GM10266 (cell line): ENCODE data around the gene CALCB.
"Not testable (repeated sequence)": the region's sequence is repeated elsewhere in the genome, so short reads cannot be mapped to it uniquely, and the experiment has no call there.

ENCODE experiments used
- DNase-seq: peaks from one replicate; pipeline ENCODE4 v3.0.0; 2012; ENCODE audit errors: extremely low spot score
- TF ChIP-seq, protein P1 (sequence below): IDR thresholded peaks from 2 replicates; pipeline ENCODE4 v1.5.1; 2012; ENCODE audit warnings: mild to moderate bottlenecking, low read depth; ENCODE audit not compliant: control insufficient read depth, insufficient read depth; ENCODE audit errors: missing control alignments

The CALCB gene

DNA sequence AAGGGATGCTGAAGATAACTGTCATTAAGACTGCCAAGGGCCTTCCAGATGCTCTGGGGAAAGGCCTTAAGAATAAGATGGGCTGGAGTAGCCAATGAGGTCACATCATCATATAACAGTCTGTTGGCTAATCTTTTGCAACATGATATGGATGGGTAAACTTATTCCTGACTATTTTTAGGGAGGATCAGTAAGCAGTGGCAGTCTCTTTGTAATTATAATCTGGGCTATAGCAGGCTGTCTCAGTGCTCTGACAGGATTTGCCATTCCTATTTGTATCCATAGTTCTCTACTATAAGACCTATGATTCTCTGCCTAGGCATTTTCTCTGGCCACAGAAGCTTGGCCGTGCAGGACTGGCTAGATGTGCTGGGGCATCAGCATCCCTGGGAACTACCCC, 16.1 kb upstream of the CALCB start:
- no peak for DNase-seq
- TF ChIP-seq, protein P1, sequence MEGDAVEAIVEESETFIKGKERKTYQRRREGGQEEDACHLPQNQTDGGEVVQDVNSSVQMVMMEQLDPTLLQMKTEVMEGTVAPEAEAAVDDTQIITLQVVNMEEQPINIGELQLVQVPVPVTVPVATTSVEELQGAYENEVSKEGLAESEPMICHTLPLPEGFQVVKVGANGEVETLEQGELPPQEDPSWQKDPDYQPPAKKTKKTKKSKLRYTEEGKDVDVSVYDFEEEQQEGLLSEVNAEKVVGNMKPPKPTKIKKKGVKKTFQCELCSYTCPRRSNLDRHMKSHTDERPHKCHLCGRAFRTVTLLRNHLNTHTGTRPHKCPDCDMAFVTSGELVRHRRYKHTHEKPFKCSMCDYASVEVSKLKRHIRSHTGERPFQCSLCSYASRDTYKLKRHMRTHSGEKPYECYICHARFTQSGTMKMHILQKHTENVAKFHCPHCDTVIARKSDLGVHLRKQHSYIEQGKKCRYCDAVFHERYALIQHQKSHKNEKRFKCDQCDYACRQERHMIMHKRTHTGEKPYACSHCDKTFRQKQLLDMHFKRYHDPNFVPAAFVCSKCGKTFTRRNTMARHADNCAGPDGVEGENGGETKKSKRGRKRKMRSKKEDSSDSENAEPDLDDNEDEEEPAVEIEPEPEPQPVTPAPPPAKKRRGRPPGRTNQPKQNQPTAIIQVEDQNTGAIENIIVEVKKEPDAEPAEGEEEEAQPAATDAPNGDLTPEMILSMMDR: no peak

DNA sequence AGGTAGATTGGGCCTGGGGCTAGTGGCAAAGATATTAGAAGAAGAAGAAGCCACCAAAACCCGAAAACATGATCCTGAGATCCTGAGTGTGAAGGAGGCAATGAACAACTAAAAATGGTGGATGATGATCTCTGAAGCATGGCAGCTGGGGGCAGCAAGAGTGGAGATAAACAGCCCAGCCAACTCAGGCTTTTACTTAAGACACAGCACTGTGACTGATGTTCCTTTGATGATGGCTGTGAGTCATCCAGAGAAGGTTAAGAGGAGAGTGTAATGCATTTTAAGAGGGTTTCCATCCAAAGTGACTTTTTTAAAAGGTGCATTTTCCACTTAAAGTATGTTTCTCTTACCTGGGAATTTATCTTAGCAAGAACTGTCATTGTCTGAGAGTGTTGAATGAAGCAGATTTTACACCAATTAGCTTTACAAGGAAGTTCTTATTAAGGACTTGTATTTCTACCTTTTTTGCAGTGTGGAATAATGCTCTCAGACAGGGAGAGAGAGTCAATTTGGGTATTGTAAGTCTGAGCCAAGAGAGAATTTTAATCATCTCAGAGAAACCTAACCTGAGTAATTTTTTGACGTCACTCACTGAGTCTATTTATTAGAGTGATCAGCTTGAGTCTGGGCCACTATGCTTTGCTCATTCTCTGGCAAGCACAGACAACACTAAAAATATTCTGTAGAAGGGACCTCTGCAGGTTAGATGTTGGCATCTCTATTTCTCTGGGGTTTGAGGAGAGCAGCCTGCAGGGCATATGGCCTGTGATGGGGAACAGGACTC, 14.1 kb upstream of the CALCB start:
- no peak for DNase-seq
- TF ChIP-seq, protein P1: no peak

DNA sequence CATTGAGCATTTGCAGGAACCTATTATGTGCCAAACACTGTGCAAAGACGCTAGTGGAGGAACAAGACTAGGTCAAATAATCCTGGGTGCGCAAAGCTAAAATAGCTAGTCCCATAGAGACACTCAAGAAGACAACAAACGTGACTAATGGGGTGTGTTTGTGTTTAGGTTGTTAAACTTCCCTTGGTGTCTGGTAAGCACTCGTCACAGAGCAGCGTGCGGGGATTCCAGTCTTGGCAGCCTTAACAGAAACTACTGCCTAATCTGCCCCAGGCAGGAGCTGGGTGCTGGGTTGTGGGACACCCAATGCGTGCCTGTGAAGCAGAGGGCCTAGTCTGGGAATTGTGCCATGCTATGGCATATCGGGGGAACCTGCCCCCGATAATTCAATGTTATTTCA, 10.8 kb upstream of the CALCB start:
- no peak for DNase-seq
- TF ChIP-seq, protein P1: no peak

DNA sequence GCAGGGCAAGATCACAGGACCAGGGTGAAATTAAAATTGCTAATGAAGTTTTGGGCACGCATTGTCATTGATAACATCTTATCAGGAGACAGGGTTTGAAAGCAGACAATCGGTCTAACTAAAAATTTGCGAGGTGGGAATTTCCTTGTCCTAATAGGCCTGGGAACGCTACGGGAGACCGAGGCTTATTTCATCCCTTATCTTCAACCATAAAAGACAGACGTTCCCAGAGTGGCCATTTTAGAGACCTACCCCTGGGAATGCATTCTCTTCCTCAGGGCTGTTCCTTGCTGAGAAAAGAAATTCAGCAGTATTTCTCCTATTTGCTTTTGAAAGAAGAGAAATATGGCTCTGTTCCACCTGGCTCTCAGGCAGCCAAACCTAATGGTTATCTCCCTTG, 3.6 kb upstream of the CALCB start:
- not testable (repeated sequence) for DNase-seq

DNA sequence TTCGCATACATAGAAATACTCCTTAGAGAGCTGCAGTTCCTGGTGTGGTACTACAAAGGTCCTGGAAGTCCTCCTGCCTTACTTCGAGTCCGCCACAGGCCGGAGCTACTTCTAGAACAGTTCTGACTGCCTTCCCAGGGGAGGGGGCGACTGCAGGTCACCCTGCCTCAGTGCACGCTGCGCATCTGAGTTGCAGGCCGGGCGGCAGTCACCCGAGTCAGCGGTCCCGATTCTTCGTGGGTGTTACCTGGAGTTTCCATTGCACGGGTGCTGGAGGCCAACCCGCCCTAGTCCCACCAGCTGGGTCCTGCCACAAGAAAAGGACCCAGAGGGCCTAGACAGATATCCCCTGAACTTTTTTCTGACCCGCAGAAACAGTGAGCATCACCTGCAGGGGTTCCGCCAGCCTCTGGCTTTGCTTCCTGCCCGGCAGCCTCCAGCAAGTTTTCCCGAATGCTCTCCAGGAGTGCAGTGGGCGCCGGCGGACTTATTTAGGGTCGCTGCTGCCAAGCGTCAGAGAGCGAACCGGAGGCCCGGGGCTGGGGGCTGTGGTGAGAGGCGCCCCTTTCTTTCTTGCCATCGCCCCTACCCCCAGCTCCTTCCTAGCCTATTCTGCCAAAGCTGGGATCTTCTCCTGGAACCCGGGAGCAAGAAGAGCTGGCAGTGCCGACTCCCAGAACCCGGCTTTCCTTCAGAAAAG, 1.7 kb upstream of the CALCB start:
- no peak for DNase-seq
- TF ChIP-seq, protein P1: no peak

DNA sequence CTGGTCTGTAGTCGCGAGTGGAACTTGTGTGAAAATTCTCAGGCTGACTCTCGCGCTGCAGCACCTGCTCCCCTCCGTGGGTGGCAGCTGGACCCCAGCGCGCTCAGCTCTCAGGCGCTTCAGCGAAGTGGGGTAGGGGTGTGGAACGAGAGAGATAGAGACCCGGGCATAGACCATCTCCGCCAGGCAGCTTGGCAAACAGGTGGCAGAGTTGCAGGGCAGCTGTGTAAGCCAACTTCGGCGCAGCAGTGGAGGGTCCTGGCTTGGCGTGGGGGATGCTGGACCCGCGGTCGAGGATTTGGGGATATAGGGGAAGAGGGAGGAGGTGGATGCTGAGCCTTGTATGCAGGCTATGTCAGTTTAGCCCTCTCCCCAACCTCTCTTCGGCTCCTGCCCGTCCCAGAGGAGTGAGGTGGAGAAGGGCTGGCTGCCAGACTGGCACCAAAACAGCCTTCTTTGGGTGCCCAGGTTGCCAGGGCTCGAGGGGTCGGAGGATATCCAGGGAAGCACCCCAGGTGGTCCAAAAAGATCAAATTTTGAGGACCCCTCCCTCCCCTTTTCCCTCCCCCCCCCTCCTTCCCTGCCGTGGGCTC, 746 bp upstream of the CALCB start:
- TF ChIP-seq, protein P1: no peak
- DNase-seq: no peak

DNA sequence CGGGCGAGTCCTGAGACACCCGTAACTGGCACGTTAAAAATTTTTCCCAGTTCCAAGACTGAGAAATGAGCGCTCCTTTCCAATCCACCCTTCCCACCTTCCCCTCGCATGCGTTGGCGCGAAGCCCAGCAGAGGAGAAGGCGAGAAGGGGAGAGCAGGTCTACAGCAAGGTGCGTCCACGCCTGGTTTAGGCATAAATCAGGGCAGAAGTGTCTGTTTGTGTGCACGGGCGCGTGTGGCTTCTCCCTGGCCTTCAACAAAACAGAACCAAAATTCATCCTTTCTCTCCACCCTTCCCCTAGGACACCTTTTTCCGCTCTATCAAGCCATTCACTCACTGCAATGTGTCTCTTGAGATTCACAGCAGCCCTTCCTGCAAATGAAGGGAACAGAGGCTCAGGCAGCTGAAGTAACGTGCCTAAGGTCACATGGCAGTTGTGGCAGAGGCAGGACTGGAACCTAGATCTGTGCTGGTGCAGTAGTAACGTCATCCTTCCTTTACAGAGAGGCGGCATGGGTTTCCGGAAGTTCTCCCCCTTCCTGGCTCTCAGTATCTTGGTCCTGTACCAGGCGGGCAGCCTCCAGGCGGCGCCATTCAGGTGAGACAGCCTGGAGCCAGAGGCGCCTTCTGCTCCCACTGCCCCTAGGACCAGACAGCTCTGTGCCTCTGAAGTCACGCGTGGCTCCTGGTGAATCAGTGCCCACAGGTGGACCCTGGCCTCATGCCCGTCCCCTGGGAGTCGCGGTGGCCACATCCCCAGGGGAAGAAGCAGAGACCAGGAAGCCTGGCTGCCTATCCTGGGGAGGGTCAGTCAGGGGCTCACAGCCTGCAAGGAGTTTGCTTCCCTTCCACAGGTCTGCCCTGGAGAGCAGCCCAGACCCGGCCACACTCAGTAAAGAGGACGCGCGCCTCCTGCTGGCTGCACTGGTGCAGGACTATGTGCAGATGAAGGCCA, 1.1 kb downstream of the CALCB start:
- DNase-seq: peak; percentile 60
- TF ChIP-seq, protein P1: peak; percentile 91
